ENCODE measurements around the gene TUBB. TPM values are rescaled to one million over a fixed set of nuclear protein-coding genes. Genes with fewer than 3 reads are reported as not detected.
"Not testable (repeated sequence)": the region's sequence is repeated elsewhere in the genome, so short reads cannot be mapped to it uniquely, and the experiment has no call there.

The TUBB gene
- total and polyA plus RNA-seq, 7 donors, result 136 to 487 (median 199) TPM

- no peaks in the 10 kb centered on the region for H3K9me3 ChIP-seq
- H3K4me1 ChIP-seq, result peaks cover 39% of the 10 kb centered on the region
- peak; percentile 79 to 84 for DNase-seq
- peak; percentile 15 to 37 (median 33) for ATAC-seq
- no peak for TF ChIP-seq CTCF (IDR thresholded peaks at IDR 0.05)
- no peaks in the 10 kb centered on the region for H3K27me3 ChIP-seq (ENCODE audit: insufficient read depth in 3 of 3, low read length in 2 of 3)
- WGBS, 3 donors, result 0 to 1% (median 0%) methylated on average over 28 to 29 of the region's 29 CpGs
- intact Hi-C loops (cut with DNase I), result loop anchor here in 1 of 2 donors (2.0 to 10.0 kb wide), 3 partner anchors 34 to 176 kb away; partner anchors contain the start of genes MRPS18B, PPP1R10 and PPP1R18
- peaks cover 4 to 35% of the 10 kb centered on the region in 2 donors for H3K36me3 ChIP-seq (ENCODE audit: insufficient read depth in 1 of 2, low read depth in 1 of 2)
- peak overlapping the region; percentile 96 for H3K4me3 ChIP-seq
- H3K27ac ChIP-seq, result peak overlapping the region; percentile 98
These were observed 616 bp downstream of the TUBB start for GRCh38 chr6:30720738-30721197.

- H3K36me3 ChIP-seq (ENCODE audit: insufficient read depth in 1 of 2, low read depth in 1 of 2), result peaks cover 4 to 40% of the 10 kb centered on the region in 2 donors
- H3K27me3 ChIP-seq (ENCODE audit: insufficient read depth in 3 of 3, low read length in 2 of 3), result no peaks in the 10 kb centered on the region
- H3K9me3 ChIP-seq, result no peaks in the 10 kb centered on the region
- peaks cover 33% of the 10 kb centered on the region for H3K4me1 ChIP-seq
- intact Hi-C loops (cut with DNase I), result loop anchor here (1.0 to 10.0 kb wide), 4 partner anchors 35 to 177 kb away; partner anchors contain the start of genes MRPS18B (in 1 of the 2), PPP1R10 (in 1 of the 2) and PPP1R18 (in 1 of the 2)
- ATAC-seq (peak; percentile 73 to 79 (median 77)), DNase-seq (peak; percentile 94 to 96)
- H3K27ac ChIP-seq, result peak overlapping the region; percentile 98
- peak overlapping the region; percentile 96 for H3K4me3 ChIP-seq
- TF ChIP-seq CTCF (IDR thresholded peaks at IDR 0.05), result peak; percentile 44
- WGBS, 3 donors, result 2 to 7% (median 5%) methylated on average over 50 to 71 of the region's 71 CpGs
These were observed 1.3 kb downstream of the TUBB start for GRCh38 chr6:30721198-30722024.

- H3K36me3 ChIP-seq (ENCODE audit: insufficient read depth in 1 of 2, low read depth in 1 of 2), result peaks cover 4 to 45% of the 10 kb centered on the region in 2 donors
- H3K9me3 ChIP-seq; H3K27me3 ChIP-seq (ENCODE audit: insufficient read depth in 3 of 3, low read length in 2 of 3); ATAC-seq: not testable (repeated sequence)
- DNase-seq, result peak in 1 of 2 donors; percentile 59
- 22 to 35% (median 29%) methylated on average over 10 of the region's 10 CpGs for WGBS, 3 donors
- H3K4me1 ChIP-seq, result peaks cover 29% of the 10 kb centered on the region
- H3K4me3 ChIP-seq, result peak overlapping the region; percentile 96
- peak overlapping the region; percentile 98 for H3K27ac ChIP-seq
- intact Hi-C loops (cut with DNase I), result loop anchor here (1.0 to 10.0 kb wide), 2 partner anchors 43 to 177 kb away; no protein-coding TSS in a partner anchor
These were observed 1.8 kb downstream of the TUBB start for GRCh38 chr6:30722025-30722279.

- TF ChIP-seq CTCF (IDR thresholded peaks at IDR 0.05), result peak; percentile 99
These were observed 2.3 kb downstream of the TUBB start for GRCh38 chr6:30722280-30723112.

GRCh38 chr6:30723159-30723842, 3.1 kb downstream of the TUBB start:
- WGBS, 3 donors, result 58 to 70% (median 63%) methylated on average over 15 to 16 of the region's 16 CpGs
- H3K4me1 ChIP-seq, result peaks cover 25% of the 10 kb centered on the region
- peaks cover 4 to 59% of the 10 kb centered on the region in 2 donors for H3K36me3 ChIP-seq (ENCODE audit: insufficient read depth in 1 of 2, low read depth in 1 of 2)
- H3K27ac ChIP-seq, result peak overlapping the region; percentile 46
- intact Hi-C loops (cut with DNase I), result loop anchor here in 1 of 2 donors (10.0 kb wide), 1 partner anchor 178 kb away; no protein-coding TSS in a partner anchor
- DNase-seq; H3K9me3 ChIP-seq; H3K4me3 ChIP-seq; ATAC-seq; H3K27me3 ChIP-seq (ENCODE audit: insufficient read depth in 3 of 3, low read length in 2 of 3): not testable (repeated sequence)

More at GRCh38 chr6:30722280-30723112, 2.3 kb downstream of the TUBB start:
- H3K27me3 ChIP-seq (ENCODE audit: insufficient read depth in 3 of 3, low read length in 2 of 3), result no peaks in the 10 kb centered on the region
- H3K4me3 ChIP-seq, result peak overlapping the region; percentile 96
- H3K36me3 ChIP-seq (ENCODE audit: insufficient read depth in 1 of 2, low read depth in 1 of 2), result peaks cover 4 to 51% of the 10 kb centered on the region in 2 donors
- no peaks in the 10 kb centered on the region for H3K9me3 ChIP-seq
- intact Hi-C loops (cut with DNase I), result loop anchor here (1.0 to 10.0 kb wide), 2 partner anchors 43 to 178 kb away; no protein-coding TSS in a partner anchor
- peak overlapping the region; percentile 98 for H3K27ac ChIP-seq
- peaks cover 29% of the 10 kb centered on the region for H3K4me1 ChIP-seq
- WGBS, 3 donors, result 16 to 22% (median 20%) methylated on average over 27 of the region's 27 CpGs
- ATAC-seq (peak; percentile 19 to 47 (median 24)), DNase-seq (peak; percentile 81 to 88)

- not testable (repeated sequence) for H3K4me3 ChIP-seq; ATAC-seq; H3K27me3 ChIP-seq (ENCODE audit: insufficient read depth in 3 of 3, low read length in 2 of 3); DNase-seq; H3K9me3 ChIP-seq
- Histone ChIP-seq H3K4me1 (peaks cover 22% of the 10 kb centered on the region), H3K36me3 (ENCODE audit: insufficient read depth in 1 of 2, low read depth in 1 of 2) (peaks cover 4 to 67% of the 10 kb centered on the region in 2 donors), H3K27ac (peak overlapping the region; percentile 46)
- intact Hi-C loops (cut with DNase I), result loop anchor here in 1 of 2 donors (10.0 kb wide), 1 partner anchor 179 kb away; no protein-coding TSS in a partner anchor
- 54 to 69% (median 57%) methylated on average over 27 to 29 of the region's 29 CpGs for WGBS, 3 donors
These were observed 3.9 kb downstream of the TUBB start for GRCh38 chr6:30723843-30724741.
